Effector memory CD4-positive, alpha-beta T cell (primary cell): ENCODE data around the gene TMEM132D.
"Not testable (repeated sequence)": the region's sequence is repeated elsewhere in the genome, so short reads cannot be mapped to it uniquely, and the experiment has no call there.

Source experiments
- DNase-seq, 3 donors: peaks; one replicate each; pipeline ENCODE4 v3.0.0-alpha.2; 2020
- H3K27ac ChIP-seq: 2 replicates; pipeline ENCODE4 v1.7.0; 2013; ENCODE audit warnings: mild to moderate bottlenecking, low read length, moderate library complexity; ENCODE audit not compliant: insufficient read depth, poor library complexity, severe bottlenecking
- H3K27me3 ChIP-seq: replicated peaks from 2 replicates; pipeline ENCODE4 v1.7.0; 2013; ENCODE audit warnings: mild to moderate bottlenecking, low read length; ENCODE audit not compliant: insufficient read depth, control insufficient read depth, poor library complexity, severe bottlenecking
- H3K36me3 ChIP-seq: 2 replicates; pipeline ENCODE4 v1.7.0; 2013; ENCODE audit warnings: mild to moderate bottlenecking, low read length, moderate library complexity; ENCODE audit not compliant: control insufficient read depth, insufficient read depth
- H3K4me1 ChIP-seq: 2 replicates; pipeline ENCODE4 v1.7.0; 2013; ENCODE audit warnings: low read length, mild to moderate bottlenecking; ENCODE audit not compliant: control insufficient read depth, insufficient read depth, poor library complexity, severe bottlenecking
- H3K4me3 ChIP-seq: 2 replicates; pipeline ENCODE4 v1.7.0; 2013; ENCODE audit warnings: low read length, low read depth, mild to moderate bottlenecking; ENCODE audit not compliant: insufficient read depth, poor library complexity, severe bottlenecking
- H3K9me3 ChIP-seq: 2 replicates; pipeline ENCODE4 v1.7.0; 2013; ENCODE audit warnings: mild to moderate bottlenecking, low read length, moderate library complexity; ENCODE audit not compliant: control insufficient read depth

The TMEM132D gene

GRCh38 chr12:129538724-129539335, 365.0 kb downstream of the TMEM132D start:
- H3K27me3 ChIP-seq, H3K27ac ChIP-seq, H3K4me3 ChIP-seq, H3K9me3 ChIP-seq, H3K4me1 ChIP-seq, DNase-seq, H3K36me3 ChIP-seq: not testable (repeated sequence)

GRCh38 chr12:129538137-129538536, 365.7 kb downstream of the TMEM132D start:
- H3K9me3 ChIP-seq = no peaks in the 10 kb centered on the region
- DNase-seq = no peak
- H3K36me3 ChIP-seq = no peaks in the 10 kb centered on the region

GRCh38 chr12:129534966-129535750, 368.7 kb downstream of the TMEM132D start:
- Histone ChIP-seq H3K4me1 (no peaks in the 10 kb centered on the region), H3K36me3 (no peaks in the 10 kb centered on the region), H3K9me3 (no peaks in the 10 kb centered on the region), H3K27ac (no peak overlapping the region), H3K4me3 (no peak overlapping the region), H3K27me3 (no peaks in the 10 kb centered on the region)
- no peak for DNase-seq

More at GRCh38 chr12:129538137-129538536, 365.7 kb downstream of the TMEM132D start:
- H3K4me1 ChIP-seq = no peaks in the 10 kb centered on the region
- H3K27me3 ChIP-seq = no peaks in the 10 kb centered on the region
- no peak overlapping the region for H3K4me3 ChIP-seq
- H3K27ac ChIP-seq = no peak overlapping the region

GRCh38 chr12:129532707-129533499, 370.9 kb downstream of the TMEM132D start:
- no peaks in the 10 kb centered on the region for H3K27me3 ChIP-seq
- H3K36me3 ChIP-seq = no peaks in the 10 kb centered on the region
- no peak for DNase-seq
- H3K9me3 ChIP-seq = no peaks in the 10 kb centered on the region
- no peaks in the 10 kb centered on the region for H3K4me1 ChIP-seq
- H3K4me3 ChIP-seq = no peak overlapping the region
- no peak overlapping the region for H3K27ac ChIP-seq

GRCh38 chr12:129532082-129532481, 371.7 kb downstream of the TMEM132D start:
- H3K4me1 ChIP-seq = no peaks in the 10 kb centered on the region
- H3K27ac ChIP-seq = no peak overlapping the region
- no peaks in the 10 kb centered on the region for H3K36me3 ChIP-seq
- no peak for DNase-seq
- no peak overlapping the region for H3K4me3 ChIP-seq
- no peaks in the 10 kb centered on the region for H3K27me3 ChIP-seq
- no peaks in the 10 kb centered on the region for H3K9me3 ChIP-seq

- no peaks in the 10 kb centered on the region for H3K4me1 ChIP-seq
- DNase-seq = no peak
- H3K27me3 ChIP-seq = no peaks in the 10 kb centered on the region
- no peaks in the 10 kb centered on the region for H3K9me3 ChIP-seq
- H3K4me3 ChIP-seq = no peak overlapping the region
- H3K36me3 ChIP-seq = no peaks in the 10 kb centered on the region
- no peak overlapping the region for H3K27ac ChIP-seq
Measured at GRCh38 chr12:129530984-129531383, 372.8 kb downstream of the TMEM132D start.

GRCh38 chr12:129530517-129530916, 373.3 kb downstream of the TMEM132D start:
- DNase-seq = no peak
- H3K4me3 ChIP-seq = no peak overlapping the region
- no peaks in the 10 kb centered on the region for H3K36me3 ChIP-seq
- H3K9me3 ChIP-seq = no peaks in the 10 kb centered on the region
- H3K4me1 ChIP-seq = no peaks in the 10 kb centered on the region
- H3K27ac ChIP-seq = no peak overlapping the region
- H3K27me3 ChIP-seq = no peaks in the 10 kb centered on the region

GRCh38 chr12:129527506-129527905, 376.3 kb downstream of the TMEM132D start:
- H3K27ac ChIP-seq = no peak overlapping the region
- H3K4me1 ChIP-seq = no peaks in the 10 kb centered on the region
- H3K36me3 ChIP-seq = no peaks in the 10 kb centered on the region
- no peak overlapping the region for H3K4me3 ChIP-seq
- no peaks in the 10 kb centered on the region for H3K27me3 ChIP-seq
- DNase-seq = no peak
- H3K9me3 ChIP-seq = no peaks in the 10 kb centered on the region

GRCh38 chr12:129523621-129524020, 380.2 kb downstream of the TMEM132D start:
- Histone ChIP-seq H3K4me1 (no peaks in the 10 kb centered on the region), H3K27ac (no peak overlapping the region), H3K36me3 (no peaks in the 10 kb centered on the region), H3K4me3 (no peak overlapping the region), H3K9me3 (no peaks in the 10 kb centered on the region), H3K27me3 (no peaks in the 10 kb centered on the region)
- no peak for DNase-seq

GRCh38 chr12:129520739-129521138, 383.1 kb downstream of the TMEM132D start:
- Histone ChIP-seq H3K4me1 (no peaks in the 10 kb centered on the region), H3K9me3 (peaks cover 3% of the 10 kb centered on the region), H3K27ac (no peak overlapping the region), H3K36me3 (no peaks in the 10 kb centered on the region), H3K4me3 (no peak overlapping the region), H3K27me3 (no peaks in the 10 kb centered on the region)
- no peak for DNase-seq
